NOMO-1 treated with dmso at 0.1 percent for 144 hours (cell line): ENCODE data around the gene CAPSL.
"Not testable (repeated sequence)": the region's sequence is repeated elsewhere in the genome, so short reads cannot be mapped to it uniquely, and the experiment has no call there.

Experiments used
- DNase-seq: peaks from one replicate; lab custom pipeline; 2025; ENCODE audit not compliant: unreplicated experiment; lab: John Stamatoyannopoulos, UW

The CAPSL gene

GRCh38 chr5:35938568-35939227, at the start of gene CAPSL:
Gene CAPSL, minus strand, starts transcription at chr5:35938622. Its CDS starts 17,502 bp downstream, at chr5:35921120.
- peak; percentile 17 for DNase-seq

- DNase-seq, result no peak
These were observed 49.4 kb upstream of the CAPSL start for GRCh38 chr5:35987776-35988175.

GRCh38 chr5:35979715-35980114, 41.3 kb upstream of the CAPSL start:
- DNase-seq, result peak; percentile 33

- not testable (repeated sequence) for DNase-seq
These were observed 38.4 kb upstream of the CAPSL start for GRCh38 chr5:35976859-35977258.

GRCh38 chr5:35974570-35974969, 36.1 kb upstream of the CAPSL start:
- no peak for DNase-seq

GRCh38 chr5:35971878-35972210, 33.4 kb upstream of the CAPSL start:
- no peak for DNase-seq

GRCh38 chr5:35971186-35971877, 32.9 kb upstream of the CAPSL start:
- no peak for DNase-seq

- peak; percentile 19 for DNase-seq
These were observed 25.0 kb upstream of the CAPSL start for GRCh38 chr5:35963381-35963843.

GRCh38 chr5:35960328-35960727, 21.9 kb upstream of the CAPSL start:
- DNase-seq, result no peak

GRCh38 chr5:35956429-35956828, 18.0 kb upstream of the CAPSL start:
- DNase-seq, result no peak

- DNase-seq, result no peak
These were observed 15.8 kb upstream of the CAPSL start for GRCh38 chr5:35954175-35954574.

GRCh38 chr5:35947085-35947484, 8.7 kb upstream of the CAPSL start:
- DNase-seq, result no peak

- DNase-seq, result no peak
These were observed 1.2 kb upstream of the CAPSL start for GRCh38 chr5:35939639-35940038.

- DNase-seq, result peak; percentile 50
These were observed 11.9 kb downstream of the CAPSL start for GRCh38 chr5:35926389-35927051.

- DNase-seq, result peak; percentile 91
These were observed 13.3 kb downstream of the CAPSL start for GRCh38 chr5:35924950-35925722.

GRCh38 chr5:35924122-35924949, 14.1 kb downstream of the CAPSL start:
- no peak for DNase-seq

GRCh38 chr5:35922468-35922867, 16.0 kb downstream of the CAPSL start:
- no peak for DNase-seq

GRCh38 chr5:35921930-35922329, 16.5 kb downstream of the CAPSL start:
- no peak for DNase-seq

GRCh38 chr5:35920890-35921289, 17.5 kb downstream of the CAPSL start:
- no peak for DNase-seq

- DNase-seq, result no peak
These were observed 19.2 kb downstream of the CAPSL start for GRCh38 chr5:35919191-35919590.

GRCh38 chr5:35908814-35909213, 29.6 kb downstream of the CAPSL start:
- no peak for DNase-seq
